GM18505 (cell line): ENCODE measurements around the gene LRRC74B.
"Not testable (repeated sequence)": the region's sequence is repeated elsewhere in the genome, so short reads cannot be mapped to it uniquely, and the experiment has no call there.

Experiments used
- ATAC-seq: cut with Tn5 transposase; IDR thresholded peaks from one replicate; pipeline ENCODE4 v1.9.1; 2021; ENCODE audit not compliant: unreplicated experiment
- POLR2A ChIP-seq: IDR thresholded peaks from 4 replicates; pipeline ENCODE4 v1.6.1; 2011; ENCODE audit warnings: borderline replicate concordance; ENCODE audit not compliant: insufficient read depth, insufficient read length; ENCODE audit errors: extremely low read depth

Gene LRRC74B, protein sequence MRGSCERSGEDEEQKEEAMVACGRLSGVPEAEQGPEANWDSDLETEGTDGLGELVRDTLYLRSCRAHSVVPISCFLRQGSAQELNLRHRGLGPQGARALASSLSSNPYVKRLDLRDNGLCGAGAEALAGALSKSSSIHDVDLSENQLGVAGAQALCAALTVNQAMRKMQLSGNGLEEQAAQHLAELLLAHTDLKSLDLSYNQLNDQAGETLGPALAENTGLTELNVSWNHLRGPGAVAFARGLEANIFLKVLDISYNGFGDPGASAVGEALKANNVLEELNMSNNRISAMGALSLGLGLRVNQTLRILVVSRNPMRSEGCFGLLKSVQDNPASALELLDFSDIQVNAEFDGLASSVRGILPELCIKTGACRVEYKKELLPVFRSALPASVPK

DNA sequence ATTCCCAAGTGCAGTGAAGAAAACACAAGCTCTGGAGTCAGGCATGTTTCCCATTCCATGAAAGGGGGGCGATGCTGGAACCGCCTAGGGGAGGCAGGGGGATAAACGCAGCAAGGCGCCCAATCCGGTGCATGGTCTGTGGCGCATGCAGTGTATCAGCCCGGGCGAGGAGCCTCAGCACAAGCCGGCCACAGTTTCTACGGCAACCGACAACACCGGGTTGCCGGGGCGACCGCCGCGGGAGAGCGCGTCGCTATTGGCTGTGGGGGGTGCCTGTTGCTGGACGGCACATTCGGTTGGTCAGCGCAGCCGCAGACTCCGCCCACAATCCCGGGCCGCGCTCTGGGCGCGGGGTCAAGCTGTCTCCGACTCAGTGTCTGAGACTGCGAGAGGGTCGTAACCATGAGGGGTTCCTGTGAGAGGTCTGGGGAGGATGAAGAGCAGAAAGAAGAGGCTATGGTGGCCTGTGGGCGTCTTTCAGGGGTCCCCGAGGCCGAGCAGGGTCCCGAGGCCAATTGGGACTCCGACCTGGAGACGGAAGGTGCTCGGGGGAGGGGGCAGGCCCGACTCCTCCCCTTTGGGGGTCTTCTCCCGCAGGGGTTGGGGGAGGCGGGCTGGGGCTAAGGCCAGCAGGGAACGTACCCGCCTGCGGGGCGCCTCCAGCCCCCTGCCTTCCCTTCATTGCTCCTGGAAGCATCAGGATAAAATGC is at the start of gene LRRC74B:
TSS of gene LRRC74B (plus strand) at position 362 of the 710 bp plus-strand sequence. CDS start at position 403, 41 bp downstream.
- peak; percentile 73 for ATAC-seq
- no peak for TF ChIP-seq POLR2A

GRCh38 chr22:20996031-20996410 is 49.7 kb upstream of the LRRC74B start:
- ATAC-seq = no peak

GRCh38 chr22:20996598-20997535 is 48.9 kb upstream of the LRRC74B start:
- TF ChIP-seq POLR2A = no peak
- no peak for ATAC-seq

More at GRCh38 chr22:20996031-20996410, 49.7 kb upstream of the LRRC74B start:
- no peak for TF ChIP-seq POLR2A

GRCh38 chr22:20997536-20998257 is 48.0 kb upstream of the LRRC74B start:
- peak; percentile 23 for TF ChIP-seq POLR2A
- no peak for ATAC-seq

- ATAC-seq = no peak
- no peak for TF ChIP-seq POLR2A
Measured at GRCh38 chr22:20998411-20999336, 47.1 kb upstream of the LRRC74B start.

DNA sequence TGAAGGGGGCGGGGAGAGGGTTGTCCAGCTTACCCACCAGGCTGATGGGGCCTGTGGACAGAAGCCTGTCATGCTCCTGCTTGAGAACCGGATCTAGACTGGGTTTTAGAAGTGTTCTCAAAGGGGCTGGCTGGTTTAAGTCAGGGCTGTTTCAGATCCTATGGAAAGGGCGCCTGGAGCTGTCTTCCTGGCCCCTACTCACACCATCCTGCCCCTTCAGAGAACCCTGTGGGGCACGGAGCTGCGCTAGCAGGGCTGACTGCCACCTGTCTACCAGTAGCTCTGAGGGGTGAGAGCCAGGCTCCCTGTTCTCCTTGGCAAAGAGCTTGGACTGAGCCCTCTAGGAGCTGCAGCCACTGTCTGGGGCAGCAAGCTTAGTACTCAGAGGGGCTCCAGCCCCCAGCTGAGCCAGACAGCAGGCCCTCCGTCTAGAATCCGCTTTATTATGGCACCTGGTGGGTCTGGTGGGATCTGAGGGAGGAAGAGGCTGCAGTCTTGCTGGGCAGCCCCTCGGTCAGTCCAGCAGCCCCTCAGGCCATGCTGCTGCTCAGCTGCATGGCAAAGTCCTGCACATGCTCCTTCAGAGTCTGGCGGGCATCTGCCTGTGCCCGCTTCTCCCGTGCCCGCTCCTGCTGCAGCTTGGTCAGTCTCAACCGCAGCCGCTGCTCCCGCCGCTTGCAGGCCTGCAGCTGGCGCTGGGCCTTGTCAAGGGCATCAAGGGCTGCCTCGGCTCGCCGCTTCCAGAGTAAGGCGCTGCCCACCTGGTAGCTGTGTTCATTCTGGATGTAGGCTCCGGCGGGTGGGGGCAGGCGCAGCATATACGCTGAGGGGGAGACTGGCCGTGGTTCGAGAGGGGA is 46.2 kb upstream of the LRRC74B start:
- no peak for TF ChIP-seq POLR2A
- ATAC-seq = no peak

GRCh38 chr22:21000207-21000986 is 45.3 kb upstream of the LRRC74B start:
- no peak for TF ChIP-seq POLR2A
- no peak for ATAC-seq

DNA sequence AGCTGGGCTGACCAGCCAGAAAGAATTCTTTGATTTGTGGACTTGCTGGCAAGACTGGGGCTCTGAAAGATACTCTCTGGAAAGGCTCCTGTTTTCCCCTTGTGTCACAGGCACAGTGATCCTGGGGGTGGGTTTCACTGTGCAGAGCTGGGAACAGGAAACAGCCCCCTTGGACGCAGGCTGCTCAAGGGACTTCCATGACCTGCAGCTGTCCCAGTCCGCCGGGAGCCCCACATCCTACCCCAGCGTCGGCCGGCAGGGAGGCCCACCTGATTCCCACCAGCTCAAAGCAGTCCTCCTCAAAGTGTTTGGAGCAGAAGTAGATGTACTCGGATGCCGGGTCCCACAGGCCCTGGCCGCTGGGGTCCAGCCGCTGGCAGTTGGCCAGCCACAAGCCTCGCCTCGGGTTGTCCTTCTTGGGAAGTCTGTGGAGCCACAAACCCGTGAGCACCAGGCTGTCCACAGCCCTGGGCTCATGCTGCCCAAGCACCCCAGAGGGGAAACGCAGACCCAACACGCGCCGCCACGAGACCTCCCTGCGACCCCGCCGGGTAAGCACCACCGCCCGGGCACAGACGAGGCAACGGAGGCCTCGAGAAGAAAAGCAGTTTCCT is 44.7 kb upstream of the LRRC74B start:
- ATAC-seq = peak; percentile 15
- TF ChIP-seq POLR2A = no peak

- ATAC-seq = peak; percentile 83
- peak; percentile 93 for TF ChIP-seq POLR2A
Measured at GRCh38 chr22:21001601-21002325, 44.0 kb upstream of the LRRC74B start, which contains the start of gene THAP7. THAP7 (minus strand) TSS chr22:21002118; CDS start chr22:21001911, 207 bp downstream.

DNA sequence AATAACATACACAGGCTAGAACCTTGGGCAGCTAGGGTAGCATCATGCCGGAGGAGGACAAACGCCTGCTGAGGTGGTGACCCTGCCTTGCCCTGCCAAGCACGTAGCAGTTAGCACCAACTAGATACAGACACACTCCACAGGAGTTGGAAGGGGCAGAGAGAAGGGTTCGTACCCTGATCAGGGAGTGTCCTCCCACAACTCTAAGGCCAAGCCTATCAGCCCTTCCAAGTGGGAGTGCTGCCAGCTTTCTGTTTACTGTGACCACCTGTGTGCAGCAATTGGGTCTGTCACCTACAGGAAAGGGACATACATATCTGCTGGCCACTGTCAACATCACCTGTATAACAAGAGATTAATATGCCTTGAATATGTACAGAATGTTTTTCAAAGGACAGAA is 42.0 kb upstream of the LRRC74B start:
- no peak for TF ChIP-seq POLR2A
- ATAC-seq = no peak

DNA sequence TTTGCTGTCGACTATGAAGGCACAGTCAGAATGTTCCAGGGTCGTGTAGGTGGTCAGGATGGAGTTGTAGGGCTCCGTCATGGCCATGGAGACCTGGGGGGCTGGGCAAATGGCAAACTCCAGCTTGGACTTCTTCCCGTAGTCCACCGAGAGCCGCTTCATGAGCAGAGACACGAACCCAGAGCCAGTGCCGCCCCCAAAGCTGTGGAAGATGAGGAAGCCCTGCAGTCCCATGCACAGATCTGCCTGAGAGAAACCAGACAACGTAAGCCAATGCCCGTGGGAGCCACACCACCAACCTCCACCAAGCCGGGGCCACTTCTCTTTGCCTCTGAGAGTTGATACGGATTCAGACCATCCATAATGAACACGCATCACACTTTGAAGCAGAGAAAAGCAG is 36.5 kb upstream of the LRRC74B start:
- not testable (repeated sequence) for ATAC-seq
